ENCODE data around the gene KCTD19. TPM values are rescaled to one million over a fixed set of nuclear protein-coding genes. Genes with fewer than 3 reads are reported as not detected.

KCTD19 gene
- total and polyA plus RNA-seq, 2 donors (not counting 1 experiment from before 2014, with no cell fraction given) = 0.52 TPM; not detected in 1

DNA sequence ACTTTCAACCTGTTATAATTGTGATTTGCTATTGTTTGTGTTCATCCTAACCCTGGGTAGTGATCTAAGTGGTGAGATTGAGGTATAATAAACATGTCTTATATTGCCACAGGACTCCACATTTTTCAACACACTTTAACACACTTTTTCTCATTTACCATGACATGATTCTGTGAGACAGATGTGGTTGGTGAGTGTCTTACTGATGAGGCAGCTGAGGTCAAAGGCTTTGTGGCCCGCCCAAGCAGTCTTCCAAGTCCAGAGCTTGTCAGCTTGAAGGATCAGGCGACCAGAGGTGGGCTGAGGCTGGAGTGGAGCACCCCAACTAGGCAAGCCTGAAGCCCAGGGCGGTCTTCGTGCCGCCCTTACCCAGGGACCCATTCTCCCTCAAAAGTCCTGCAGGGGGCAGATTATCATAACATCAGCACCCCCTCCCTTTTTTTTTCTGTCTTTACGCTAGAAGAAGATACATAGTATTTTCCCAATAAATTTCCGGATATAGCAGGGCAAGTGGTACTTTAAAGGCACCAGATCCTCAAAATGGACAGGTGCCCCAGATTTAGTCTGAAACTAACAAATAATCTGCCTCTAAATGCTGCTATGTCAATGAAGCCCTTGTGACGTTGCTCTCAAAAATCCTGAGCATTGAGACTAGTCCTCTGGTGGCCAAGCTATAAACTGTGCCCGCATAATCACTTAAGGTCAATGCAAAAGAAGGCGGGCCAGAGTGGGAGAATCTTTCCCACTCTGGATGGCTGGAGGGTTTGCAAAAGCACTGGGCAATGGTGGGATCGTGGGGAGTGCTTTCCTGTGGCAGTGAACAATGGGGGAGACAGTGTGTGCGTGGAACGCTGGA, 21.1 kb downstream of the KCTD19 start:
- Histone ChIP-seq H2AFZ (ENCODE audit: insufficient read depth, low read depth, low read length, poor library complexity, severe bottlenecking) (no peak overlapping the region), H3K36me3 (replicated peaks in 1 of 2; ENCODE audit: control extremely low read depth in 1 of 2, control insufficient read depth in 1 of 2, extremely low read depth in 1 of 2, insufficient read depth in 2 of 2, low read length in 1 of 2) (no peaks in the 10 kb centered on the region), H3K4me2 (replicated peaks; ENCODE audit: low read depth, low read length, poor library complexity, severe bottlenecking) (no peak overlapping the region), H3K27me3 (replicated peaks in 1 of 4; ENCODE audit: control extremely low read depth in 1 of 4, control insufficient read depth in 3 of 4, insufficient read depth in 4 of 4, low read length in 3 of 4) (no peaks in the 10 kb centered on the region), H4K20me1 (ENCODE audit: control insufficient read depth, insufficient read depth, low read length, poor library complexity, severe bottlenecking) (no peaks in the 10 kb centered on the region), H3K4me1 (ENCODE audit: control insufficient read depth in 2 of 2, insufficient read depth in 2 of 2, low read length in 2 of 2) (peaks cover 6 to 9% of the 10 kb centered on the region in 2 donors), H3K9me3 (ENCODE audit: control extremely low read depth in 1 of 3, control insufficient read depth in 2 of 3, insufficient read depth in 1 of 3, low read length in 2 of 3) (no peaks in the 10 kb centered on the region), H3K79me2 (ENCODE audit: control insufficient read depth, insufficient read depth, low read length) (no peaks in the 10 kb centered on the region), H3K4me3 (ENCODE audit: control extremely low read depth in 1 of 5, extremely low read depth in 1 of 5, insufficient read depth in 1 of 5, low read depth in 2 of 5, low read length in 4 of 5) (no peak overlapping the region), H3K9ac (ENCODE audit: low read length) (no peak overlapping the region), H3K27ac (ENCODE audit: low read length in 2 of 2) (no peak overlapping the region)
- CTCF ChIA-PET = no interaction called here
- Mint-ChIP-seq H3K27ac (no peak overlapping the region), H3K9me3 (ENCODE audit: insufficient read depth) (no peaks in the 10 kb centered on the region), H3K4me3 (no peak overlapping the region), H3K4me1 (peaks cover 5% of the 10 kb centered on the region), H3K27me3 (no peaks in the 10 kb centered on the region)
- ATAC-seq (ENCODE audit: low read depth) (no peak), DNase-seq (no peak)
- POLR2A ChIA-PET = no interaction called here
- intact Hi-C loops (cut with micrococcal nuclease) = no loop called here
- 94% methylated on average over 10 of the region's 13 CpGs for WGBS (ENCODE audit: insufficient coverage)
- TF ChIP-seq CTCF (IDR thresholded peaks at IDR 0.05) (no peak), EZH2 (IDR thresholded peaks at IDR 0.05; ENCODE audit: borderline replicate concordance, insufficient read depth, low read depth, low read length, poor library complexity, severe bottlenecking) (no peak)

GRCh38 chr16:67304020-67304419, 22.5 kb downstream of the KCTD19 start:
- no peak overlapping the region for H3K4me3 Mint-ChIP-seq
- Histone ChIP-seq H3K79me2 (ENCODE audit: control insufficient read depth, insufficient read depth, low read length) (no peaks in the 10 kb centered on the region), H3K9me3 (ENCODE audit: control extremely low read depth in 1 of 3, control insufficient read depth in 2 of 3, insufficient read depth in 1 of 3, low read length in 2 of 3) (no peaks in the 10 kb centered on the region), H4K20me1 (ENCODE audit: control insufficient read depth, insufficient read depth, low read length, poor library complexity, severe bottlenecking) (no peaks in the 10 kb centered on the region), H3K27ac (ENCODE audit: low read length in 2 of 2) (no peak overlapping the region), H3K27me3 (replicated peaks in 1 of 4; ENCODE audit: control extremely low read depth in 1 of 4, control insufficient read depth in 3 of 4, insufficient read depth in 4 of 4, low read length in 3 of 4) (no peaks in the 10 kb centered on the region), H3K36me3 (replicated peaks in 1 of 2; ENCODE audit: control extremely low read depth in 1 of 2, control insufficient read depth in 1 of 2, extremely low read depth in 1 of 2, insufficient read depth in 2 of 2, low read length in 1 of 2) (no peaks in the 10 kb centered on the region), H3K4me2 (replicated peaks; ENCODE audit: low read depth, low read length, poor library complexity, severe bottlenecking) (no peak overlapping the region), H3K4me1 (ENCODE audit: control insufficient read depth in 2 of 2, insufficient read depth in 2 of 2, low read length in 2 of 2) (peaks cover 6 to 9% of the 10 kb centered on the region in 2 donors), H3K9ac (ENCODE audit: low read length) (no peak overlapping the region), H3K4me3 (ENCODE audit: control extremely low read depth in 1 of 5, extremely low read depth in 1 of 5, insufficient read depth in 1 of 5, low read depth in 2 of 5, low read length in 4 of 5) (no peak overlapping the region), H2AFZ (ENCODE audit: insufficient read depth, low read depth, low read length, poor library complexity, severe bottlenecking) (no peak overlapping the region)
- ATAC-seq (ENCODE audit: low read depth) (no peak), DNase-seq (no peak)
- intact Hi-C loops (cut with micrococcal nuclease) = no loop called here
- H3K27ac Mint-ChIP-seq = no peak overlapping the region
- WGBS (ENCODE audit: insufficient coverage) = 79% methylated on average over 1 of the region's 1 CpG
- H3K27me3 Mint-ChIP-seq = no peaks in the 10 kb centered on the region
- peaks cover 5% of the 10 kb centered on the region for H3K4me1 Mint-ChIP-seq
- CTCF ChIA-PET = no interaction called here
- POLR2A ChIA-PET = no interaction called here
- no peaks in the 10 kb centered on the region for H3K9me3 Mint-ChIP-seq (ENCODE audit: insufficient read depth)
- no peak for TF ChIP-seq EZH2 (IDR thresholded peaks at IDR 0.05; ENCODE audit: borderline replicate concordance, insufficient read depth, low read depth, low read length, poor library complexity, severe bottlenecking)

Data from B cell (primary cell).